Heart right ventricle (tissue), 16 donors: Measurements from ENCODE around the gene RNPEPL1. TPM values are rescaled to one million over a fixed set of nuclear protein-coding genes. Genes with fewer than 3 reads are reported as not detected.

Experiments
- ATAC-seq, 8 donors: fragments of 200-7000 bp; cut with Tn5 transposase; one replicate each; pipeline ENCODE4 v1.9.1; 2020; ENCODE audit warnings: mild to moderate bottlenecking in 8 of 8, moderate library complexity in 8 of 8, moderate number of reproducible peaks in 1 of 8
- DNase-seq, 2 donors: peaks; one replicate each; pipeline ENCODE4 v3.0.0-alpha.2; 2020
- H3K27ac ChIP-seq, 10 donors: fragments of 200-600 bp; sonication (generic) in 2 of 10; one replicate each; pipeline versions ENCODE4 v1.5.0 to v1.8.0; 2020 to 2022; ENCODE audit warnings: mild to moderate bottlenecking in 3 of 10
- H3K27me3 ChIP-seq, 7 donors: fragments of 200-600 bp; one replicate each; pipeline ENCODE4 v1.8.0; 2021 to 2022; ENCODE audit warnings: mild to moderate bottlenecking in 2 of 7
- H3K36me3 ChIP-seq, 9 donors: fragments of 200-600 bp; sonication (generic) in 1 of 9; one replicate each; pipeline versions ENCODE4 v1.5.0 to v1.8.0; 2020 to 2022; ENCODE audit warnings: mild to moderate bottlenecking in 2 of 9
- H3K4me1 ChIP-seq, 9 donors: fragments of 200-600 bp; sonication (generic) in 1 of 9; one replicate each; pipeline versions ENCODE4 v1.5.0 to v1.8.0; 2020 to 2022; ENCODE audit warnings: mild to moderate bottlenecking in 4 of 9
- H3K4me3 ChIP-seq, 10 donors: fragments of 200-600 bp; sonication (generic) in 2 of 10; one replicate each; pipeline versions ENCODE4 v1.5.0 to v1.8.0; 2020 to 2022; ENCODE audit warnings: mild to moderate bottlenecking in 7 of 10, moderate library complexity in 2 of 10
- H3K9me3 ChIP-seq, 11 donors: fragments of 200-600 bp in 10 of 11; sonication (generic) in 2 of 11; one replicate each; pipeline versions ENCODE4 v1.5.0 to v1.8.0; 2013 to 2022; ENCODE audit warnings: mild to moderate bottlenecking in 2 of 11, control low read depth in 1 of 11, moderate library complexity in 1 of 11
- WGBS, 2 donors: extraction: QIAGEN DNeasy Blood & Tissue Kit; methylation state at CpG; one replicate each; pipeline ENCODE4 v1.1.7; 2013; ENCODE audit warnings: inconsistent platforms in 1 of 2; 5-methylcytosine and 5-hydroxymethylcytosine counted together
- intact Hi-C, 10 donors: fragments of 100-400 bp; cut with DNase I; formaldehyde crosslinking; loops; one replicate each; pipeline versions ENCODE4 v1.11.1 to v1.14.2; 2022
- polyA plus RNA-seq, 2 donors: library from polyadenylated mRNA; stranded (reverse); fragments of 200-250 nt; gene quantifications; one replicate each; pipeline ENCODE4 v1.2.3, GENCODE V29; 2013
- total RNA-seq, 10 donors: library from RNA; stranded (reverse); fragmentation: NEBNext Ultra II Directional in 3 of 10; extraction: Animal tissue kit (Norgen Biotek cat#: 25700) in 3 of 10; gene quantifications; one replicate each; pipeline versions ENCODE4 v1.2.1 to v1.2.4, GENCODE V29; 2021 to 2023
- TF ChIP-seq, protein P1 (sequence below), 9 donors: fragments of 200-600 bp; sonication (generic) in 2 of 9; IDR thresholded peaks; one replicate each; pipeline versions ENCODE4 v1.5.0 to v1.8.0; 2021 to 2022; ENCODE audit warnings: antibody characterized with exemption in 9 of 9, mild to moderate bottlenecking in 5 of 9, moderate library complexity in 1 of 9
- donor health status: Arrhythmogenic right ventricular cardiomyopathy.
- donor health status: ischemic (EF 13 %, LVEDD 7.1; RV severe dilation, severe dysfunction).
- donor health status: healthy with polysubstance abuse.
- donor health status: DM: no; HTN: yes; CAD: no.
- donor health status: DM: no; HTN: no; CAD: no.
- donor health status: ischemic (EF 25% LVEDD 6.9; RV normal size, moderate dysfunction).
- donor health status: ischemic (EF 25% LVEDD 5.7; RV mildly dilated, moderate dysfunction).
- donor health status: healthy.
- donor health status: DM: yes; HTN: yes; CAD: no.
- donor health status: Ischemic cardiomyopathy.
- donor health status: ischemic (EF 35%, LVEDD 5.7; RV mildly dilated, moderate dysfunction).
- donor health status: nonischemic (EF 11% LVEDD 7.7; RV severe dilation, severe dysfunction).
- donor health status: DM: yes; HTN: yes; CAD: no.
- donor health status: PGD.
- donor health status: ischemic (EF 29% LVEDD 5.4; RV normal size, mild dysfunction).
- donor health status: nonischemic (EF 23%, LVEDD 6.1; RV moderate dilation, normal function).

RNPEPL1 gene
- total and polyA plus RNA-seq, 12 donors = 62.8 to 247 (median 75.2) TPM

DNA sequence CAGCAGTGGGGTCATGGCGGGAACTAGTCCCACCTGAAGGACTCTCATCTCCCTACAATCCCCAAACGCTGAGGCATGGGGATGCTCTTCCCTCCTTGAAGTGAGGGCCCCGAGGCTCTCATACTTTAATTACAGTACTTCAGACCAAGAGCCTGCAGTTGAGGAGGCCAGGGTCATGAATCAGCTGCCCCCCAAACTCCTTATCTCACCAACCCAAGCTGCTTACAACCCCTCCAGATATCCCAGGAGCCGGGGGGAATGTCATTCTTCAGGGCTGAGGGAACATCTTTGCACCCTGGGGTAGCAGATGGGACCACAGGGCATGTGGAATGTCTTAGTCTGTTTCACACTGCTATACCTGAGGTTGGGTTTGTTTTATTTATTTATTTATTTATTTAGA, 15.5 kb downstream of the RNPEPL1 start:
- 89 to 91% methylated on average over 4 of the region's 4 CpGs for WGBS, 2 donors
- TF ChIP-seq, protein P1, sequence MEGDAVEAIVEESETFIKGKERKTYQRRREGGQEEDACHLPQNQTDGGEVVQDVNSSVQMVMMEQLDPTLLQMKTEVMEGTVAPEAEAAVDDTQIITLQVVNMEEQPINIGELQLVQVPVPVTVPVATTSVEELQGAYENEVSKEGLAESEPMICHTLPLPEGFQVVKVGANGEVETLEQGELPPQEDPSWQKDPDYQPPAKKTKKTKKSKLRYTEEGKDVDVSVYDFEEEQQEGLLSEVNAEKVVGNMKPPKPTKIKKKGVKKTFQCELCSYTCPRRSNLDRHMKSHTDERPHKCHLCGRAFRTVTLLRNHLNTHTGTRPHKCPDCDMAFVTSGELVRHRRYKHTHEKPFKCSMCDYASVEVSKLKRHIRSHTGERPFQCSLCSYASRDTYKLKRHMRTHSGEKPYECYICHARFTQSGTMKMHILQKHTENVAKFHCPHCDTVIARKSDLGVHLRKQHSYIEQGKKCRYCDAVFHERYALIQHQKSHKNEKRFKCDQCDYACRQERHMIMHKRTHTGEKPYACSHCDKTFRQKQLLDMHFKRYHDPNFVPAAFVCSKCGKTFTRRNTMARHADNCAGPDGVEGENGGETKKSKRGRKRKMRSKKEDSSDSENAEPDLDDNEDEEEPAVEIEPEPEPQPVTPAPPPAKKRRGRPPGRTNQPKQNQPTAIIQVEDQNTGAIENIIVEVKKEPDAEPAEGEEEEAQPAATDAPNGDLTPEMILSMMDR (IDR thresholded peaks at IDR 0.05) = no peak
- H3K27me3 ChIP-seq = no peaks in the 10 kb centered on the region
- H3K36me3 ChIP-seq = peaks cover 0 to 13% (median 0%) of the 10 kb centered on the region in 9 donors
- no peak overlapping the region for H3K27ac ChIP-seq
- H3K4me1 ChIP-seq = peaks cover 29 to 59% (median 53%) of the 10 kb centered on the region in 9 donors
- no peak for DNase-seq
- intact Hi-C loops = loop anchor here in 1 of 10 donors (10.0 kb wide), 1 partner anchor 251 kb away; no protein-coding TSS in a partner anchor
- peaks cover 0 to 11% (median 0%) of the 10 kb centered on the region in 11 donors for H3K9me3 ChIP-seq
- no peak overlapping the region for H3K4me3 ChIP-seq
- no peak for ATAC-seq

DNA sequence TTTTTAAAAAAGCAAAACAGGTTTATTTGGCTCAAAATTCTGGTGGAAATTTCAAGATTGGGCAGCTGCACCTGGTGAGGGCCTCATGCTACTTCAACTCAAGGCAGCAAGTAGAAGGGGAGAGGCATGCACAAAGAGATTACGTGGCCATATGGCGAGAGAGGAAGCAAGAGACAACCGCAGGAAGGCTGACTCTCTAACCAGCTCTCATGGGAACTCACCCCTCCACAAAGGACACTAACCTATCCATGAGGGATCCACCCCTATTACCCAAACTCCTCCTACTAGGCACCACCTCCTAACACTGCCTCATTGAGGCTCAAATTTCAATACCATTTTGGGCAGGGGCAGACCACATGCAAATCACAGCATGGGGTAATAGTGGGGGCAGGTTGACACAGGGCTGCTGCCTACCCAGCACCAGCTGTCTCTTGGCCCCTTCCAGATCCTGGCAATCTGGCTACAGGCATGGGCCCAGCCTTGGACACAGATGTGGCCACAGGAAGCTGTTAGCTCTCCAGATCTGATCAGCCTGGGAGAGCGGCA, 16.3 kb downstream of the RNPEPL1 start:
- peak overlapping the region in 6 of 10 donors; percentile 70 to 98 (median 94) for H3K4me3 ChIP-seq
- DNase-seq (peak in 1 of 2 donors; percentile 11), ATAC-seq (no peak)
- H3K4me1 ChIP-seq = peaks cover 27 to 60% (median 50%) of the 10 kb centered on the region in 9 donors
- H3K27ac ChIP-seq = peak overlapping the region in 2 of 10 donors; percentile 19 to 96
- 57 to 79% methylated on average over 4 of the region's 4 CpGs for WGBS, 2 donors
- TF ChIP-seq, protein P1 (IDR thresholded peaks at IDR 0.05) = no peak
- intact Hi-C loops = loop anchor here in 1 of 10 donors (10.0 kb wide), 1 partner anchor 250 kb away; no protein-coding TSS in a partner anchor
- H3K9me3 ChIP-seq = peaks cover 0 to 11% (median 0%) of the 10 kb centered on the region in 11 donors
- no peaks in the 10 kb centered on the region for H3K27me3 ChIP-seq
- peaks cover 0 to 12% (median 0%) of the 10 kb centered on the region in 9 donors for H3K36me3 ChIP-seq

DNA sequence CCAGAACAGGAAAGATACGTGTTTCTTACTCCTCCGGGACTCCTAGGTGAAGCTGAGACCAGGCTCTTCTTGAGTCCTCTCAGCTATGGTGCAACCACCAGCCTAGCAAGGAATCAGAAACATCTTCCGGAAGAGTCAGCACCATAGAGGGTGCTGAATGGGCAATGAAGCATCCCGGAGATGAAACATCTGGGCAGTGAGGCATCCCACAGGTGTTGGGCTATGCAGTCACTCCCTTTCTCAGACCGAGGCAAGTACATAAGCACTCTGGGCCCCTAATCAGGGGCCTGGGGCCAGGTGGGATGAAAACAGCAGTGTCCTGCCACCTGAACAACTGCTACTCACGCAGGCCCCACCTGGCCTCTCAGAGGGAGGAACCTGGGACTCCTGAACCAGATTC, 16.8 kb downstream of the RNPEPL1 start:
- DNase-seq (peak in 1 of 2 donors; percentile 5), ATAC-seq (no peak)
- TF ChIP-seq, protein P1 (IDR thresholded peaks at IDR 0.05) = no peak
- Histone ChIP-seq H3K27me3 (no peaks in the 10 kb centered on the region), H3K9me3 (peaks cover 0 to 11% (median 0%) of the 10 kb centered on the region in 11 donors), H3K4me3 (peak overlapping the region; percentile 70 to 98 (median 92)), H3K36me3 (peaks cover 0 to 17% (median under 1%) of the 10 kb centered on the region in 9 donors), H3K4me1 (peaks cover 23 to 54% (median 45%) of the 10 kb centered on the region in 9 donors), H3K27ac (peak overlapping the region in 5 of 10 donors; percentile 95 to 99 (median 96))
- 77 to 78% methylated on average over 6 of the region's 6 CpGs for WGBS, 2 donors
- intact Hi-C loops = loop anchor here in 1 of 10 donors (10.0 kb wide), 1 partner anchor 250 kb away; no protein-coding TSS in a partner anchor

DNA sequence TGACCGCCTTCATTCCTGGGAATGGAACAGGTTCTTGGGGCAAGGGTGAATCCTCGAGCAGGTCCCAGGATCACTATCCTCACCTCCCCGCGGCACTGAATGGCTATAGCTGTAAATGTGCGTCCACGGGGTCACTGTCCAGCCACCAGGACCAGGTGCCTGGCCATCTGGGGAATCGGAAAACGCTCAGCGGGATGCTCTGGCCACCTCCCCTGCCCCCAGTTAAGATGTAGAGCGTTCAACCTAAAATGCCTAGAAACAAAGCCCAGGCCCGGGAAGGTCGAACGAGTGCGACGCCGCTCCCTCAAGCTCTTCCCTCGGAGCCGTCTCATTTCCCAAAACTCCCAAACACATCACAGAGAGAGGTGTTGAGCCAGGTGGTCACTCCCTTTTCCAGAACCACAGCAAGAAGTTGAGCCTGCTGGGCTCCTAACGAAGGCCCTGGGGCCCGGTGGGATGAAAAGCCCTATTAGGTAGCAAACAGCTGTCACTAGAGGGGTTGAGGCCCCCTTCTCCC, 17.5 kb downstream of the RNPEPL1 start:
- intact Hi-C loops = loop anchor here in 4 of 10 donors (1.0 to 10.0 kb wide), 4 partner anchors 17 to 249 kb away; partner anchors contain the start of gene RNPEPL1 (in 2 of the 4)
- Histone ChIP-seq H3K4me3 (peak overlapping the region; percentile 70 to 98 (median 92)), H3K9me3 (peaks cover 0 to 10% (median 0%) of the 10 kb centered on the region in 11 donors), H3K27ac (peak overlapping the region; percentile 94 to 99 (median 96)), H3K27me3 (no peaks in the 10 kb centered on the region), H3K4me1 (peaks cover 23 to 52% (median 40%) of the 10 kb centered on the region in 9 donors), H3K36me3 (peaks cover 0 to 24% (median 4%) of the 10 kb centered on the region in 9 donors)
- ATAC-seq (no peak), DNase-seq (no peak)
- TF ChIP-seq, protein P1 (IDR thresholded peaks at IDR 0.05) = no peak
- WGBS, 2 donors = 3% methylated on average over 20 of the region's 20 CpGs
